LoVo (cell line): ENCODE results near the gene GAB2.

ENCODE experiments used
- DNase-seq: peaks from one replicate; pipeline ENCODE4 v3.0.0-alpha.2; 2016; ENCODE audit warnings: low spot score

Gene GAB2

GRCh38 chr11:78343303-78343702, 74.3 kb downstream of the GAB2 start:
- DNase-seq = no peak

GRCh38 chr11:78341841-78342240, 75.8 kb downstream of the GAB2 start:
- no peak for DNase-seq

- no peak for DNase-seq
Measured at GRCh38 chr11:78340530-78340929, 77.1 kb downstream of the GAB2 start.

GRCh38 chr11:78339945-78340344, 77.7 kb downstream of the GAB2 start:
- no peak for DNase-seq

GRCh38 chr11:78339483-78339882, 78.1 kb downstream of the GAB2 start:
- no peak for DNase-seq

- no peak for DNase-seq
Measured at GRCh38 chr11:78338702-78339101, 78.9 kb downstream of the GAB2 start.

- no peak for DNase-seq
Measured at GRCh38 chr11:78338138-78338537, 79.5 kb downstream of the GAB2 start.

- no peak for DNase-seq
Measured at GRCh38 chr11:78337554-78337924, 80.1 kb downstream of the GAB2 start.

GRCh38 chr11:78336877-78337553, 80.6 kb downstream of the GAB2 start:
- DNase-seq = no peak

- no peak for DNase-seq
Measured at GRCh38 chr11:78334109-78334508, 83.5 kb downstream of the GAB2 start.

GRCh38 chr11:78332872-78333271, 84.7 kb downstream of the GAB2 start:
- no peak for DNase-seq

GRCh38 chr11:78332174-78332866, 85.3 kb downstream of the GAB2 start:
- DNase-seq = no peak

GRCh38 chr11:78331711-78332110, 85.9 kb downstream of the GAB2 start:
- DNase-seq = no peak

GRCh38 chr11:78330361-78330760, 87.3 kb downstream of the GAB2 start:
- no peak for DNase-seq

GRCh38 chr11:78327945-78328344, 89.7 kb downstream of the GAB2 start:
- DNase-seq = no peak

GRCh38 chr11:78325274-78325781, 92.3 kb downstream of the GAB2 start:
- no peak for DNase-seq

GRCh38 chr11:78323363-78323762, 94.3 kb downstream of the GAB2 start:
- DNase-seq = no peak

- peak; percentile 34 for DNase-seq
Measured at GRCh38 chr11:78319453-78319955, 98.1 kb downstream of the GAB2 start.

- no peak for DNase-seq
Measured at GRCh38 chr11:78318321-78319114, 99.1 kb downstream of the GAB2 start.

GRCh38 chr11:78315724-78316123, 101.9 kb downstream of the GAB2 start:
- DNase-seq = no peak

GRCh38 chr11:78314762-78315161, 102.9 kb downstream of the GAB2 start:
- DNase-seq = no peak

GRCh38 chr11:78313898-78314297, 103.7 kb downstream of the GAB2 start:
- peak; percentile 9 for DNase-seq
